Endometrium (tissue), 2 donors: ENCODE measurements around the gene ZNF804B.

Experiments
- FAIRE-seq: peaks from 2 replicates; lab custom pipeline; 2012; peaks lifted over from hg19 to GRCh38; lab: Jason Lieb, UNC
- donor health status: control.
- donor health status: control.

ZNF804B gene

DNA sequence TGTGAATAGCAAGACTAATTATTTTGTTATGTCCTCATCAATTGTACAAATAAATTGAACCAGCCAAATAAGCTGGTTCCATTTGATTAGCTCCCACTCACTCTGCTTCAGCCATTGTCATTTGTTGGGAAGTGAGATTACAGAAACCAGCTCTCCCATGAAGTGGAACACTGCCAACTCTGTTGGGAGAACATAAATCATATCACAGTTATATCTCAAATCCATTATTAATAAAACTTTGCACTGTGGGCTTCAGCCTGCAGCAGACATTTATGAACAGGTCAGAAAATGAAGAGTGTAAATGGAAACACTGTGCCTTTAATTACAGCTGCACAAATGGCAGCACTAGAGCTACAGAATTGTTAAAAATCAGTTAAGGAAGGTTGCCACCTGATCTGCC, 82.7 kb downstream of the ZNF804B start:
- no peak for FAIRE-seq

GRCh38 chr7:88845091-88845490, 85.6 kb downstream of the ZNF804B start:
- FAIRE-seq, result no peak

GRCh38 chr7:88851220-88851619, 91.7 kb downstream of the ZNF804B start:
- FAIRE-seq, result no peak

GRCh38 chr7:88859288-88859687, 99.8 kb downstream of the ZNF804B start:
- FAIRE-seq, result no peak

- no peak for FAIRE-seq
Observed at GRCh38 chr7:88866265-88866863, 106.9 kb downstream of the ZNF804B start.

- no peak for FAIRE-seq
Observed at GRCh38 chr7:88867158-88867557, 107.7 kb downstream of the ZNF804B start.

DNA sequence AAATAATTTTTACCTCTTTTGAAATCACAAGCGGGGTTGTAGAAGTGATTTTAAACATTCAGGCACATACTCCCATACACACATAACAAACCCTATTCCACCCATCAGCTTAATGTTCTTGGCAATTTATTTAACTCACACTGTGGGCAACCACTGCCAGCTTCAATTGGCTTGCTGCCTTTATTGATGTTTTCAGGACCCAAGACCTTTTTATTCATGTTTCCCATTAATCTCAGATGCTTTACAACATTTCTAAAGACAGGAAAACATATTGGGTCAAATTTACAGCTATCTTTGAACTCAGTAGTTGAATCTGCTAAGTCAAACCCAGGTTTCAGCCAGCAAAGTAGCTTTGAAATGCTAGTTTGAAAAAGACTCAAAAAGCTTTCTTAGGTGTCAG, 109.0 kb downstream of the ZNF804B start:
- no peak for FAIRE-seq

DNA sequence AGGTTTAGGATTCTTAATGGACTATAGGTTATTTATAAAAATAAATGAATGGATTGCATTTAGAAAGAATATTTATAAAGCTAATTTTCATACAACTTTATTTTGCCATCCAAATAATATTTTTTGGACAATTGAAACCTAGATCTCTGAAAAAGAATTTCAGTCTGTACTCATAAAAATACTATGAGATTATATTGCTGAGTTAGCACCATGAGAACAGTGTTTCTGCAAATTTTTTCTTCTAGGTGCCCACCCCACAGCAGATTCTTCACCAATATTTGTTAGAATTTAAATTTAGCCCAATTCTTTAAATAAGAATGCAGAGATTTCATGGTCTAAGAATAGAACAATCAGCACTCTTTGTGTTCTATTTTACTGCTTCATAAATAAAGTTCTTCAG, 121.6 kb downstream of the ZNF804B start:
- peak; percentile 15 for FAIRE-seq

- FAIRE-seq, result no peak
Observed at GRCh38 chr7:88885131-88885530, 125.6 kb downstream of the ZNF804B start.

DNA sequence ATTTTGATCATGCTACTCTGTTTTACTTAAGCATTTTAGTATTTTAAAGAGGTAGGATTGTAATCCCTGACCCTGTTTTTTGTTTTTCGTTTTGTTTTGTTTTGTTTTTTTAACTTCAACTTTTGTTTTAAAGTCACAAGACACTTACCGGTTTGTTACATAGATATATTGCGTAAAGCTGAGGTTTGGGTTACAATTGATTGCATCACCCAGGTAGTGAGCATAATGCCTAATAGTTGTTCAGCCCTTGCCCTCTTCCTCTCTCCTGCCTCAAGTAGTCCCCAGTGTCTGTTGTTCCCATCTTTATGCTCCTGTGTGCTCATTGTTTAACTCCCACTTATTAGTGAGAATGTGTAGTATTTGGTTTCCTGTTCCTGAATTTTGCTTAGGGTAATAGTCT, 129.2 kb downstream of the ZNF804B start:
- FAIRE-seq, result no peak

- FAIRE-seq, result no peak
Observed at GRCh38 chr7:88910516-88910915, 151.0 kb downstream of the ZNF804B start.

GRCh38 chr7:88912852-88913251, 153.4 kb downstream of the ZNF804B start:
- no peak for FAIRE-seq

DNA sequence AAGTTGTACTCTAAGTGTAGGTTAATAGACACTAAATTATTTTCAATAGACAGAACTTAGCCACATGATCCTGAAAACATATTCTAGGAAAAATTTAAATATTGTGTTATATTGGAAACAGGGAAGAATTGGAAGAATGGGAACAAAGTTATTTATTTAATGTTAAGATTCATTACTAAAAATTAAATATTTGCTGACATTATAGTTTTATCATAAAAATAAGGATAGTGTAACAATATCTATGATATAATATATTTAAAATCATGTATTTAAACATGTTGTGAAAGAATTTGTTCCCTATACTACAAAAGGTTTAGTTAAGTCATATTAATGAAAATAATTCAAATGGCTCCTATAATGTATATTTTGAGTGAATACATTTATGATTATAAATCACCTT, 156.1 kb downstream of the ZNF804B start:
- FAIRE-seq, result no peak

DNA sequence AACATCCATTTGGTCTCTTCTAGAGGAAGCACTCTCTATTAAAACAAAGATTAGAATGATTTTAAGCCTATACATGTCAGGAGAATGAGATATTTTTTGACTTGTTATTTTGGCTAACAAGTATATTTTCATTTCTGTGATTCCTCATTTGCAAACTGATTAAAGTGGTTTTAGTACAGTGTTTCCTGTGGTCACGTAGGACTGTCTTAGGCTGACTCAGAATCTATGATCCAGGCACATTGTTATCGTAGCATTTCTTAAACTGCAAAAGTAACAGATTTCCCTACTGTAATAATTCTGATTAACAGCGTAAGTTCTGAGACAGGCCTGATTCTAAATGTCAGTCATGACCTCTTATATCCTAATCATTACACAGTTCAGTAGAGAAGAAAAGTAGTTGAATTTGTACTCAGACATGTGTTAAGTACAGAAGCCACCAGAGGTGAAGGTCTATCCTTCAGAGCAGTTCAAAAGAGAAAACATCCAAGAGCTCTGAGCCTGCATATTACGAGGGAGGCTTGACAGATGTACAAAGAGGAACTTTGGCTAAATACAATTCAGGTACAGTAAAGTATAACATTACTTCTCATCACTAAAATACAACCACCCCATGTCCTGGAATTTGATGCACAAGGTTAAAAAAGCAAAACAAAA, 160.1 kb downstream of the ZNF804B start:
- FAIRE-seq, result no peak

DNA sequence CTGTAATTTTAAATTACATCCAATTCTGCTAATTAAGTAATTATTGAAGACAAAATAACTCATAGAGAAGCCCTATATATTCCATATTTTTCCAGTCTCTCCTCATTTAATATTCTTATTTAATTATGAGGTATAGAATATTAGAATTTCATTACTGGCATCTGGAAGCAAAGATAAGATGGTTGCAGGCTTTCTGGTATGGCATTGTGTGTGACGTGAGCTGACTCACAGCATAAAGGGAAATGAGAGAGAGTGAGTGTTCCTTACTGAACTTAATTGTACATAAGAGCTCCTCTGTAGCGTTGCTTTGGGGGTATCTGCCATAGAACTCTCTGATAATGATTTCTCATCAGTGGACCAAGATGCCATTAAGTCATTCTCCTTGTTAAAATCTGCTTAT, 163.4 kb downstream of the ZNF804B start:
- no peak for FAIRE-seq

DNA sequence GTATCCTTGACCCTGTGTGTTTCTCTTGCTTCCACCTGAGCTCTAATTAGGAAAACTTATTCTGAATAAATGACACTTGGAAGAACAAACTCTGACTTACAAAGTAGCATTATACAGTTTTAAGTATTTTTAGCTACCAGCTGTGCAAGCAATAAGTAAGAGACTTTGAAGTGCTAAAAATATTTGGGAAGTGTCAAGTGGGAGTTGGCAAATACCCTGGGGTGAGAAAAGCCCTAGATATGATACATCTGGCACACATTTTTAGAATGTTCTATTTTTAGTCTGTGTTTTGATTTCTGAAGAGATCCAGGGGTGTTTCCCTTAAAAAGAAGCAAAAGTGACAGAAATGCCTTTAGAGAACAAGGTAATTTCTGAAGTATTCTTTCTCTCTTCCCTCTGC, 168.8 kb downstream of the ZNF804B start:
- no peak for FAIRE-seq

DNA sequence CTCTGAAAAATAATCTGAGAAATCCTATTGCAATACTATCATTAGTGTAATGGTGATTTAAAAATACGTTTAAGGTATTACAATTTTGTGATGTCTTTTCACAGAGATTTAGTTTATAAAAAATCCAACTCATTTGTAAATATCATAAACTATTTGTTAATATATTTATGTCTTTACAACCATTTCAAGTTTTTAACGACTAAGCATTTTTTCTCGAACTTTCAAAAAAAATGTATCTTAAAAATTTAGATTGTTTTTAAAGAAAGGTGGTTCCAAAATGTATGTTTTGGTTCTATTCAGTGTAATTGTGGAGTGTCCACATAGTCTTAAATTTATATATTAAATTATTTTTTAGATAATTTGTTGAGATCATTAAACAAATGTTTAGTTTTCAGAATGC, 170.2 kb downstream of the ZNF804B start:
- FAIRE-seq, result peak; percentile 8

- FAIRE-seq, result no peak
Observed at GRCh38 chr7:88933285-88933684, 173.8 kb downstream of the ZNF804B start.

- no peak for FAIRE-seq
Observed at GRCh38 chr7:88942815-88943501, 183.5 kb downstream of the ZNF804B start.

DNA sequence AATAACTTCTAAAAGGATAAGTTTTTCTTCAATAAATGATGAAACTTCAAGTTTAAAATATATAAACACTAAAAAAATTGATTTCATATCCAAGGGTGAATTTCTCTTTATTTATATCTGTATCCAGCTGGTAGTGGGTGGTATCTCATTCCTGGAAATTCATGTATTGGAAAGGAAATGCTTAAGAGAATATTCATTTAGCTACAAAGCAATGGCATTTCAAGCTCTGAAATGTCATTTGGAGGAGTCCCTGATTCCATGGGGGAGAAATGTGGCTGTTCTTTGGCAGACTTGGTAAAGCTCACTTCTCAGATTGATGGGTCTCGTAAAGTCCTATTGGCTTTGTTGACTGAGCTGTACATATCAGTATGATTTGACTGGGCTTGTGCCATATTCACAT, 192.3 kb downstream of the ZNF804B start:
- FAIRE-seq, result no peak

GRCh38 chr7:88964418-88964817, 204.9 kb downstream of the ZNF804B start:
- no peak for FAIRE-seq

GRCh38 chr7:88965371-88965770, 205.9 kb downstream of the ZNF804B start:
- no peak for FAIRE-seq

GRCh38 chr7:88967432-88967831, 207.9 kb downstream of the ZNF804B start:
- no peak for FAIRE-seq

DNA sequence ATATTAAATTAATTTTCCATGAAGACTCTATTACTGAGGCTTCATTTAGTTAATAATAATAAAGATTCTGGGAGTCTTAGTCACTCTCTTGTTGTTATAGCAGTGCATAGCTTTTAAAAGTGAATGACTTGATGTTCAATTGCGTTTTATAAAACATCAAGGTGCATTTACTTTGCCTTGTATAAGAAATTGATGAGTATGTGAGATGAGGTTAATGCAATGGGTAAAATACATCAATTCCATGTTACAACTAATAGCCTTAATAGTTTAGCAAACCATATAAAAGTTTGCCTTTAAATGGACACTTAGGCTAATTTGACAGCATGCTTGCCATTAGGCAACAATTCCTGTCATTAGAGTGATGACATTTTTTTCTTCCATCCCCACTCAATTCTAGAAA, 209.7 kb downstream of the ZNF804B start:
- no peak for FAIRE-seq
